ENCODE measurements around the gene ASPA. TPM values are rescaled to one million over a fixed set of nuclear protein-coding genes. Genes with fewer than 3 reads are reported as not detected.

The ASPA gene
- total and polyA plus RNA-seq, 2 of the 13 experiments (the other 11 are each of a cell fraction or from before 2014, with no cell fraction given) = not detected

- no peaks in the 10 kb centered on the region for H3K79me2 ChIP-seq (ENCODE audit: insufficient read depth, low read length)
- 60% methylated on average over 6 of the region's 7 CpGs for WGBS (ENCODE audit: low lambda C conversion rate)
- H3K9me3 ChIP-seq (ENCODE audit: low read length) = no peaks in the 10 kb centered on the region
- H3K4me1 ChIP-seq (ENCODE audit: insufficient read depth, low read length) = 0 out of 2 replicates have a peak, but pooled peaks cover 6% of the 10 kb centered on the region
- no peak overlapping the region for H3K9ac ChIP-seq (ENCODE audit: insufficient read depth, low read depth, low read length)
- H3K36me3 ChIP-seq (replicated peaks in 1 of 2; ENCODE audit: control insufficient read depth in 1 of 2, insufficient read depth in 2 of 2, low read length in 2 of 2) = no peaks in the 10 kb centered on the region
- TF ChIP-seq ZNF20 (CRISPR knock-in tag; IDR thresholded peaks at IDR 0.05) = no peak
- TF ChIP-seq MED8 (CRISPR knock-in tag; IDR thresholded peaks at IDR 0.05; ENCODE audit: insufficient replicate concordance) = no peak
- TF ChIP-seq PLRG1 (conservative IDR thresholded peaks at IDR 0.05) = no peak
- no peak for TF ChIP-seq MAZ (IDR thresholded peaks at IDR 0.05; ENCODE audit: borderline replicate concordance, low read depth, low read length)
- TF ChIP-seq MAZ (CRISPR knock-in tag; IDR thresholded peaks at IDR 0.05; ENCODE audit: low read depth) = no peak
- no peak for TF ChIP-seq BCL6 (CRISPR knock-in tag; IDR thresholded peaks at IDR 0.05)
- no peak for TF ChIP-seq MXD1 (CRISPR knock-in tag; IDR thresholded peaks at IDR 0.05)
- no peak for TF ChIP-seq RELA (CRISPR knock-in tag; IDR thresholded peaks at IDR 0.05)
- no peak for TF ChIP-seq TBL1XR1 (IDR thresholded peaks at IDR 0.05; ENCODE audit: borderline replicate concordance, low read length, partially characterized antibody)
- TF ChIP-seq ZBTB39 (CRISPR knock-in tag; IDR thresholded peaks at IDR 0.05) = no peak
- no peak for TF ChIP-seq ZNF557 (CRISPR knock-in tag; IDR thresholded peaks at IDR 0.05)
- TF ChIP-seq CBX2 (IDR thresholded peaks at IDR 0.05; ENCODE audit: low read depth, low read length) = no peak
- no peak for TF ChIP-seq CBX2 (CRISPR knock-in tag; IDR thresholded peaks at IDR 0.05; ENCODE audit: low read depth)
- TF ChIP-seq, protein P1, sequence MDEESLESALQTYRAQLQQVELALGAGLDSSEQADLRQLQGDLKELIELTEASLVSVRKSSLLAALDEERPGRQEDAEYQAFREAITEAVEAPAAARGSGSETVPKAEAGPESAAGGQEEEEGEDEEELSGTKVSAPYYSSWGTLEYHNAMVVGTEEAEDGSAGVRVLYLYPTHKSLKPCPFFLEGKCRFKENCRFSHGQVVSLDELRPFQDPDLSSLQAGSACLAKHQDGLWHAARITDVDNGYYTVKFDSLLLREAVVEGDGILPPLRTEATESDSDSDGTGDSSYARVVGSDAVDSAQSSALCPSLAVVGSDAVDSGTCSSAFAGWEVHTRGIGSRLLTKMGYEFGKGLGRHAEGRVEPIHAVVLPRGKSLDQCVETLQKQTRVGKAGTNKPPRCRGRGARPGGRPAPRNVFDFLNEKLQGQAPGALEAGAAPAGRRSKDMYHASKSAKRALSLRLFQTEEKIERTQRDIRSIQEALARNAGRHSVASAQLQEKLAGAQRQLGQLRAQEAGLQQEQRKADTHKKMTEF (CRISPR knock-in tag; IDR thresholded peaks at IDR 0.05) = no peak
- no peak for TF ChIP-seq TEAD2 (CRISPR knock-in tag; IDR thresholded peaks at IDR 0.05)
- TF ChIP-seq ZNF44 (CRISPR knock-in tag; IDR thresholded peaks at IDR 0.05) = no peak
- TF ChIP-seq, protein P2, sequence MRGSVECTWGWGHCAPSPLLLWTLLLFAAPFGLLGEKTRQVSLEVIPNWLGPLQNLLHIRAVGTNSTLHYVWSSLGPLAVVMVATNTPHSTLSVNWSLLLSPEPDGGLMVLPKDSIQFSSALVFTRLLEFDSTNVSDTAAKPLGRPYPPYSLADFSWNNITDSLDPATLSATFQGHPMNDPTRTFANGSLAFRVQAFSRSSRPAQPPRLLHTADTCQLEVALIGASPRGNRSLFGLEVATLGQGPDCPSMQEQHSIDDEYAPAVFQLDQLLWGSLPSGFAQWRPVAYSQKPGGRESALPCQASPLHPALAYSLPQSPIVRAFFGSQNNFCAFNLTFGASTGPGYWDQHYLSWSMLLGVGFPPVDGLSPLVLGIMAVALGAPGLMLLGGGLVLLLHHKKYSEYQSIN (CRISPR knock-in tag; IDR thresholded peaks at IDR 0.05; ENCODE audit: borderline replicate concordance) = no peak
- no peak for TF ChIP-seq FUBP1 (CRISPR knock-in tag; IDR thresholded peaks at IDR 0.05; ENCODE audit: borderline replicate concordance)
- no peak for TF ChIP-seq EEA1 (CRISPR knock-in tag; IDR thresholded peaks at IDR 0.05; ENCODE audit: borderline replicate concordance)
- no peak for TF ChIP-seq ZNF7 (CRISPR knock-in tag; IDR thresholded peaks at IDR 0.05)
- no peak overlapping the region for H3K4me3 ChIP-seq (replicated peaks in 1 of 3; ENCODE audit: insufficient read depth in 1 of 3, low read depth in 2 of 3, low read length in 3 of 3)
- no peaks in the 10 kb centered on the region for H3K27me3 ChIP-seq (ENCODE audit: control insufficient read depth in 1 of 2, insufficient read depth in 2 of 2, low read length in 2 of 2)
- intact Hi-C loops (cut with micrococcal nuclease; ENCODE audit: unreplicated experiment) (no loop called here), in situ Hi-C loops (cut with HindIII; ENCODE audit: extremely low pct_ligation_motif_present, low pct_unique_long_range_greater_than_20kb) (no loop called here)
- H2AFZ ChIP-seq (ENCODE audit: low read length) = no peak overlapping the region
- no peaks in the 10 kb centered on the region for H4K20me1 ChIP-seq (ENCODE audit: insufficient read depth, low read length)
- BruUV-seq (replicated peaks) = no TSS peak
- H3K4me2 ChIP-seq (ENCODE audit: low read depth, low read length) = no peak overlapping the region
- ATAC-seq (no peak), DNase-seq (ENCODE audit: low spot score) (no peak), FAIRE-seq (no peak)
- CTCF ChIA-PET (ENCODE audit: low intra/inter-chr PET ratio, low total read pairs) = no interaction called here
- no peak overlapping the region for H3K27ac ChIP-seq (ENCODE audit: extremely low read length, insufficient read depth, low read length)
- POLR2A ChIA-PET = no interaction called here
Observed at GRCh38 chr17:3510090-3510489, 34.3 kb downstream of the ASPA start.
